Activated CD8-positive, alpha-beta T cell treated with anti-CD3 and anti-CD28 coated beads, Interleukin-2, amount 10 ng/mL, durations not matched to agents 7 days and 5 days (primary cell): ENCODE data around the gene TRIP10. TPM values are rescaled to one million over a fixed set of nuclear protein-coding genes. Genes with fewer than 3 reads are reported as not detected.
"Not testable (repeated sequence)": the region's sequence is repeated elsewhere in the genome, so short reads cannot be mapped to it uniquely, and the experiment has no call there.

Source experiments
- ATAC-seq: fragments of 150-1000 bp; cut with Tn5 transposase; one replicate; pipeline ENCODE4 v1.10.0; 2021; ENCODE audit warnings: moderate library complexity
- CTCF ChIA-PET: fragments of 350-600 bp; sonication (Branson Sonifier 250); formaldehyde crosslinking; loops from one replicate; lab custom pipeline; 2021; ENCODE audit warnings: antibody characterized with exemption; lab: Charles Lee
- POLR2A ChIA-PET: fragments of 350-600 bp; sonication (Branson Sonifier 250); formaldehyde crosslinking; loops from one replicate; lab custom pipeline; 2021; ENCODE audit warnings: antibody characterized with exemption; lab: Charles Lee
- DNase-seq: peaks from one replicate; pipeline ENCODE4 v3.0.0-alpha.2; 2020
- H3K27ac Mint-ChIP-seq: one replicate; pipeline ENCODE4 v1.8.0; 2021; ENCODE audit warnings: mild to moderate bottlenecking, mixed read lengths
- H3K27me3 Mint-ChIP-seq: one replicate; pipeline ENCODE4 v1.8.0; 2021; ENCODE audit warnings: low read depth, mixed read lengths
- H3K36me3 Mint-ChIP-seq: one replicate; pipeline ENCODE4 v1.8.0; 2021; ENCODE audit warnings: low read depth, mixed read lengths
- H3K4me1 Mint-ChIP-seq: one replicate; pipeline ENCODE4 v1.8.0; 2021; ENCODE audit warnings: low read depth, mixed read lengths
- H3K4me3 Mint-ChIP-seq: one replicate; pipeline ENCODE4 v1.8.0; 2021; ENCODE audit warnings: mild to moderate bottlenecking, mixed read lengths
- H3K9me3 Mint-ChIP-seq: one replicate; pipeline ENCODE4 v1.8.0; 2022; ENCODE audit warnings: mixed read lengths; ENCODE audit not compliant: insufficient read depth
- total RNA-seq, 2 experiments: library from RNA; stranded (reverse); gene quantifications; one replicate each; pipeline ENCODE4 v1.2.3, GENCODE V29; 2021

Gene TRIP10
- total RNA-seq, 2 experiments from 2014 or later = 13.9 to 15.2 TPM

GRCh38 chr19:6705931-6706632, 33.4 kb upstream of the TRIP10 start:
- Mint-ChIP-seq H3K4me1 (peaks cover 14% of the 10 kb centered on the region), H3K9me3 (no peaks in the 10 kb centered on the region), H3K4me3 (no peak overlapping the region), H3K27ac (no peak overlapping the region), H3K36me3 (no peaks in the 10 kb centered on the region), H3K27me3 (peaks cover 23% of the 10 kb centered on the region)
- ATAC-seq (no peak), DNase-seq (no peak)
- POLR2A ChIA-PET = interaction anchor here (0.6 kb wide), 1 partner anchor 48 kb away, joined by 3 read pairs; no protein-coding TSS in a partner anchor
- CTCF ChIA-PET = no interaction called here

GRCh38 chr19:6706633-6706958, 32.9 kb upstream of the TRIP10 start:
- ATAC-seq = no peak
- H3K9me3 Mint-ChIP-seq = no peaks in the 10 kb centered on the region
- CTCF ChIA-PET = no interaction called here

GRCh38 chr19:6707011-6707657, 32.3 kb upstream of the TRIP10 start:
- no peak for DNase-seq
- Mint-ChIP-seq H3K27ac (no peak overlapping the region), H3K27me3 (peaks cover 29% of the 10 kb centered on the region), H3K4me3 (no peak overlapping the region), H3K36me3 (no peaks in the 10 kb centered on the region), H3K4me1 (peaks cover 15% of the 10 kb centered on the region), H3K9me3 (no peaks in the 10 kb centered on the region)
- CTCF ChIA-PET = no interaction called here
- POLR2A ChIA-PET = no interaction called here
- ATAC-seq = no peak

More at GRCh38 chr19:6706633-6706958, 32.9 kb upstream of the TRIP10 start:
- no peak overlapping the region for H3K27ac Mint-ChIP-seq
- no peak overlapping the region for H3K4me3 Mint-ChIP-seq
- peaks cover 28% of the 10 kb centered on the region for H3K27me3 Mint-ChIP-seq
- no peak for DNase-seq
- H3K36me3 Mint-ChIP-seq = no peaks in the 10 kb centered on the region
- H3K4me1 Mint-ChIP-seq = peaks cover 15% of the 10 kb centered on the region
- POLR2A ChIA-PET = no interaction called here

DNA sequence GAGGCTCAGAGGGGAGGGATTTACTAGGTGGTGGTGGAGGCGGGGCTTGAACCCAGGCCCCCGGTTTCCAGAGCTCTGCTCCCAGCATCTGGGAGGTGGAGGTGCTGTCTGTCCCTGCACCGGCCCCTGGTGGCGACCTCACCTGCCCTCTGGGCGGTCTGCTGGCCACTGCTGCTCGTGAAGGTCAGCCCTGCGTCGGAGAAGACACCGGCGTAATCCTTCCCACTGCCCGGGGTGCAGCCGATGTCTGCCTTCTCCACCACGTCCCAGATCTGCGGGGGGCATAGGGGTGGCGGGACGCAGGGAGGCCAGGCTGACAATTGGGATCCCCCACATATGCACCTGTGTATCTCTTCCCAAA, 31.8 kb upstream of the TRIP10 start:
- no peak for ATAC-seq
- Mint-ChIP-seq H3K4me3 (no peak overlapping the region), H3K27me3 (peaks cover 29% of the 10 kb centered on the region), H3K4me1 (peaks cover 15% of the 10 kb centered on the region), H3K27ac (no peak overlapping the region), H3K36me3 (no peaks in the 10 kb centered on the region), H3K9me3 (no peaks in the 10 kb centered on the region)
- no peak for DNase-seq
- ChIA-PET POLR2A (no interaction called here), CTCF (no interaction called here)

GRCh38 chr19:6708346-6708745, 31.1 kb upstream of the TRIP10 start:
- Mint-ChIP-seq H3K36me3 (no peaks in the 10 kb centered on the region), H3K27me3 (peaks cover 29% of the 10 kb centered on the region), H3K4me3 (no peak overlapping the region), H3K27ac (no peak overlapping the region), H3K4me1 (peaks cover 15% of the 10 kb centered on the region), H3K9me3 (no peaks in the 10 kb centered on the region)
- DNase-seq = no peak
- CTCF ChIA-PET = no interaction called here
- ATAC-seq = no peak
- POLR2A ChIA-PET = no interaction called here

DNA sequence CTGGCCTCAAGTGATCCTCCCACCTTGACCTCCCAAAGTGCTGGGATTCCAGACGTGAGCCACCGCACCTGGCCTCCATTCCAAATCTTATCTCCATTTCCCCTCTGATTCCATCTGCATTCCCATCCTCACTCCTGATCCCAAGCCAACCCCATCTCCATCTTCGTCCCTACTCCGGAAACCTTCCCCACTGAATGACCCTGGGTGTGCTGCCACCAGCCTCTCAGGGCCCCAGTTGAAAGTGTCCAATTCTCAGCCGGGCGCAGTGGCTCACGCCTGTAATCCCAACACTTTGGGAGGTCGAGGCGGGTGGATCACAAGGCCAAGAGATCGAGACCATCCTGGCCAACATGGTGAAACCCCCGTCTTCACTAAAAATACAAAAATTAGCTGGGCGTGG, 30.6 kb upstream of the TRIP10 start:
- POLR2A ChIA-PET, H3K27ac Mint-ChIP-seq, H3K9me3 Mint-ChIP-seq, H3K36me3 Mint-ChIP-seq, H3K4me3 Mint-ChIP-seq, DNase-seq, ATAC-seq, CTCF ChIA-PET: not testable (repeated sequence)
- Mint-ChIP-seq H3K4me1 (peaks cover 15% of the 10 kb centered on the region), H3K27me3 (peaks cover 29% of the 10 kb centered on the region)

- no peak for ATAC-seq
- no peaks in the 10 kb centered on the region for H3K9me3 Mint-ChIP-seq
- ChIA-PET CTCF (no interaction called here), POLR2A (no interaction called here)
- no peak overlapping the region for H3K27ac Mint-ChIP-seq
- peaks cover 15% of the 10 kb centered on the region for H3K4me1 Mint-ChIP-seq
- peaks cover 29% of the 10 kb centered on the region for H3K27me3 Mint-ChIP-seq
- no peak overlapping the region for H3K4me3 Mint-ChIP-seq
- DNase-seq = no peak
- H3K36me3 Mint-ChIP-seq = no peaks in the 10 kb centered on the region
Observed at GRCh38 chr19:6709549-6709948, 29.9 kb upstream of the TRIP10 start.

DNA sequence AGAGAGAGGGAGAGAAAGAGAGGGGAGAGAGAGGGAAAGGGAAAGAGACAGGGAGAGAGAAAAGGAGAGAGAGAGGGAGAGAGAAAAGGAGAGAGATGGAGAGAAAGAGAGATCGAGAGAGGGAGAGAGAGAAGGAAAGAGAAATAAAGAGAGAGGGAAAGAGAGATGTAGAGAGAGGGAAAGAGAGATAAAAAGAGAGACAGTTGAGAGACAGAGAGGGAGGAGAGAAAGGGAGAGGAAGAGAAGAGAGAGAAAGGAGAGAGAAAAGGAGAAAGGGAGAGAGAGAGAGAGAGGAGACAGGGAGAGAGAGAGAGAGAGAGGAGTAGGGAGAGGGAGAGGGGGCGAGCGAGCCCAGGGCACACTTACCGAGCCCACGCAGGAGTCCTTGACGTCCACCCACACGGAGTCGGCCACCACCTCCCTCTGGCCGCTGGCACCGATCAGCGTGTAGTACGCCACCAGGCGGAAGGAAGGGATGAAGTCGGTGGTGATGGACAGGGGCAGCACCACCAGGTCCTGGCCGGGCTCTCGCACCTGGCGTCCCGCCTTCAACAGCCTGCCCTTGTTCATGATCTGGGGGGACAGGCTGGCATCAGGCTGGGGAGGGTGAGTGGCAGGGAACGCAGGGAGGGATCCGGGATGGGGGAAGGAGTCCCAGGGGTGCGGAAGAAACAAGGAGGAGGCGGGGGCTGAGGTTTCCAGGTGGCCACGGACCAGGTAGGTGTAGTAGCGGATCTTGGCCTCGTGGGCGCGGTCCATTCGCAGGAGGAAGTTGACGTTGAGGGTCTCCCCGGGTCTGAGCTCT, 29.0 kb upstream of the TRIP10 start:
- DNase-seq (no peak), ATAC-seq (peak; percentile 45)
- peaks cover 15% of the 10 kb centered on the region for H3K4me1 Mint-ChIP-seq
- H3K36me3 Mint-ChIP-seq = no peaks in the 10 kb centered on the region
- H3K9me3 Mint-ChIP-seq = no peaks in the 10 kb centered on the region
- H3K4me3 Mint-ChIP-seq = peak overlapping the region; percentile 22
- no peak overlapping the region for H3K27ac Mint-ChIP-seq
- ChIA-PET CTCF (no interaction called here), POLR2A (no interaction called here)
- H3K27me3 Mint-ChIP-seq = peaks cover 29% of the 10 kb centered on the region

- Mint-ChIP-seq H3K4me3 (no peak overlapping the region), H3K27me3 (peaks cover 29% of the 10 kb centered on the region), H3K27ac (no peak overlapping the region), H3K4me1 (peaks cover 15% of the 10 kb centered on the region), H3K9me3 (no peaks in the 10 kb centered on the region), H3K36me3 (no peaks in the 10 kb centered on the region)
- no peak for ATAC-seq
- POLR2A ChIA-PET = no interaction called here
- CTCF ChIA-PET = no interaction called here
- DNase-seq = no peak
Observed at GRCh38 chr19:6711078-6711361, 28.5 kb upstream of the TRIP10 start.

DNA sequence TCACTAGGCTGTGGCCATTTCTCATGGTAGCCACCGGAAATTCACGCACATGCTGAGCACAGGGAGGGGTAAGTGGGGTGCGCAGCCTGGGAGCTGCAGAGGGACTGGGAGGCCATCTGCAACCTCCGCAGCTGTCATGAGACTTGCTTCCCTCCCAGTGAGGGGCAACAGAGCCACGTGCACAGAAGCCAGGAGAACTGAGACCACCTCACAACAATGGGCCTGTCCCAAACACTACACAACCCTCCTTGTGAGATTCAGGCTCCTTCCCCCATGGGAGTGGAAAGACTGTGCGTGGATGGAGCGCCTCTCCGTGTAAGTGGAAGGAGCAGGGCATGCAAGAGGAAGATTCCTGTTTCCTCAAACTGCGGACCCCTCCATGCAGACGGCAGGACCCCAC, 27.9 kb upstream of the TRIP10 start:
- peaks cover 32% of the 10 kb centered on the region for H3K27me3 Mint-ChIP-seq
- no peak for ATAC-seq
- DNase-seq = no peak
- H3K4me1 Mint-ChIP-seq = peaks cover 15% of the 10 kb centered on the region
- ChIA-PET POLR2A (no interaction called here), CTCF (no interaction called here)
- H3K4me3 Mint-ChIP-seq = no peak overlapping the region
- no peaks in the 10 kb centered on the region for H3K36me3 Mint-ChIP-seq
- H3K27ac Mint-ChIP-seq = no peak overlapping the region
- H3K9me3 Mint-ChIP-seq = no peaks in the 10 kb centered on the region

- POLR2A ChIA-PET = no interaction called here
- DNase-seq = no peak
- Mint-ChIP-seq H3K36me3 (no peaks in the 10 kb centered on the region), H3K4me3 (no peak overlapping the region), H3K27ac (no peak overlapping the region), H3K27me3 (peaks cover 34% of the 10 kb centered on the region), H3K4me1 (peaks cover 15% of the 10 kb centered on the region), H3K9me3 (no peaks in the 10 kb centered on the region)
- no peak for ATAC-seq
- CTCF ChIA-PET = no interaction called here
Observed at GRCh38 chr19:6712231-6712630, 27.2 kb upstream of the TRIP10 start.
